SK-N-SH (cell line): ENCODE results near the gene TCF15. TPM values are rescaled to one million over a fixed set of nuclear protein-coding genes. Genes with fewer than 3 reads are reported as not detected.
A peak's percentile ranks its signal among the peaks of the same experiment; 100 is the strongest.

Experiments
- CTCF ChIA-PET: fragments of 300-600, 350-600 bp; formaldehyde crosslinking; extraction: SDS; loops from one replicate; lab custom pipeline; 2021; lab: Yijun Ruan, JAX
- POLR2A ChIA-PET: fragments of 350-600 bp; sonication (Branson Sonifier 250); formaldehyde crosslinking; extraction: SDS; loops from one replicate; lab custom pipeline; 2020; ENCODE audit warnings: antibody characterized with exemption, inconsistent platforms; lab: Yijun Ruan, JAX
- DNase-seq: peaks from one replicate; pipeline ENCODE4 v3.0.0; 2012
- H2AFZ ChIP-seq: fragments of 200-600 bp; sonication (generic); 2 replicates; pipeline ENCODE4 v1.8.1; 2016; ENCODE audit warnings: antibody characterized with exemption, mild to moderate bottlenecking, low read depth
- H3F3A ChIP-seq: fragments of 200-600 bp; sonication (generic); replicated peaks from 2 replicates; pipeline ENCODE3; 2016; ENCODE audit warnings: antibody characterized with exemption, mild to moderate bottlenecking; ENCODE audit not compliant: insufficient read depth
- H3K27ac ChIP-seq, 2 experiments: fragments of 200-500 bp in 1 of 2; fragments of 200-600 bp in 1 of 2; sonication (Bioruptor generic) in 1 of 2; sonication (generic), shearing (Covaris generic) in 1 of 2; 2 replicates each; pipeline versions ENCODE4 v1.5.1 to v1.6.1; 2014 to 2016; ENCODE audit warnings: low read depth in 2 of 2, inconsistent platforms in 1 of 2, low read length in 1 of 2, mild to moderate bottlenecking in 1 of 2, mixed read lengths in 1 of 2
- H3K27me3 ChIP-seq: fragments of 200-600 bp; sonication (generic), shearing (Covaris generic); 2 replicates; pipeline ENCODE4 v1.6.1; 2016; ENCODE audit warnings: mixed run types; ENCODE audit not compliant: insufficient read depth
- H3K36me3 ChIP-seq, 2 experiments: fragments of 200-500 bp in 1 of 2; fragments of 200-600 bp in 1 of 2; sonication (Bioruptor generic) in 1 of 2; sonication (generic) in 1 of 2; replicated peaks in 1 of 2; 2 replicates each; pipeline versions ENCODE3 to v1.5.1; 2014 to 2016; ENCODE audit warnings: low read length in 1 of 2, mild to moderate bottlenecking in 1 of 2; ENCODE audit not compliant: insufficient read depth in 2 of 2, control insufficient read depth in 1 of 2
- H3K4me1 ChIP-seq, 2 experiments: fragments of 200-500 bp in 1 of 2; fragments of 200-600 bp in 1 of 2; sonication (Bioruptor generic) in 1 of 2; sonication (generic), shearing (Covaris generic) in 1 of 2; 2 replicates each; pipeline versions ENCODE4 v1.5.1 to v1.6.1; 2014 to 2016; ENCODE audit warnings: low read depth in 1 of 2, low read length in 1 of 2, mixed run types in 1 of 2; ENCODE audit not compliant: insufficient read depth in 2 of 2, control insufficient read depth in 1 of 2
- H3K4me2 ChIP-seq: fragments of 200-600 bp; sonication (generic), shearing (Covaris generic); 2 replicates; pipeline ENCODE4 v1.6.1; 2017; ENCODE audit warnings: mixed run types
- H3K4me3 ChIP-seq, 2 experiments: fragments of 200-500 bp in 1 of 2; fragments of 200-600 bp in 1 of 2; sonication (Bioruptor generic) in 1 of 2; sonication (generic), shearing (Covaris generic) in 1 of 2; 2 replicates each; pipeline versions ENCODE4 v1.5.1 to v1.8.1; 2014 to 2016; ENCODE audit warnings: low read depth in 2 of 2, inconsistent platforms in 1 of 2, low read length in 1 of 2, mild to moderate bottlenecking in 1 of 2, mixed read lengths in 1 of 2, moderate library complexity in 1 of 2
- H3K79me2 ChIP-seq: fragments of 200-600 bp; sonication (generic); 2 replicates; pipeline ENCODE4 v1.8.1; 2017; ENCODE audit warnings: mild to moderate bottlenecking; ENCODE audit not compliant: insufficient read depth
- H3K9ac ChIP-seq: fragments of 200-600 bp; sonication (generic); 2 replicates; pipeline ENCODE4 v1.6.1; 2017; ENCODE audit warnings: mixed run types
- H3K9me2 ChIP-seq: fragments of 200-600 bp; sonication (generic); 2 replicates; pipeline ENCODE4 v1.6.1; 2017; ENCODE audit warnings: mixed run types
- H3K9me3 ChIP-seq: fragments of 200-600 bp; sonication (generic); 2 replicates; pipeline ENCODE4 v1.6.1; 2017; ENCODE audit warnings: mixed run types, mild to moderate bottlenecking, moderate library complexity
- H4K20me1 ChIP-seq: fragments of 200-600 bp; sonication (generic); 2 replicates; pipeline ENCODE4 v1.6.1; 2017; ENCODE audit warnings: mild to moderate bottlenecking, mixed run types; ENCODE audit not compliant: insufficient read depth
- CTCF ChIP-seq: fragments of 200-600 bp; sonication (generic); IDR thresholded peaks from 2 replicates; pipeline ENCODE4 v1.6.1; 2017; ENCODE audit warnings: antibody characterized with exemption, mild to moderate bottlenecking, moderate library complexity
- ELF1 ChIP-seq: IDR thresholded peaks from 2 replicates; pipeline ENCODE4 v1.4.0; 2012
- EP300 ChIP-seq, 2 experiments: IDR thresholded peaks; 2 replicates each; pipeline versions ENCODE4 v1.4.0 to v1.6.1; 2012; ENCODE audit warnings: borderline replicate concordance in 1 of 2, low read depth in 1 of 2, low read length in 1 of 2
- EZH2phosphoT487 ChIP-seq: fragments of 200-600 bp; sonication (generic); IDR thresholded peaks from 2 replicates; pipeline ENCODE4 v1.6.1; 2017; ENCODE audit warnings: low read depth, mixed run types, mild to moderate bottlenecking, antibody characterized with exemption, moderate library complexity, borderline replicate concordance
- FOXJ3 ChIP-seq: sonication (generic); formaldehyde crosslinking; IDR thresholded peaks from 2 replicates; pipeline ENCODE4 v1.5.1; 2020; ENCODE audit warnings: mild to moderate bottlenecking, missing genetic modification reagents
- FOXM1 ChIP-seq: IDR thresholded peaks from 2 replicates; pipeline ENCODE4 v1.4.0; 2012; ENCODE audit warnings: low read depth, mild to moderate bottlenecking
- GATA2 ChIP-seq: sonication (generic); formaldehyde crosslinking; IDR thresholded peaks from 2 replicates; pipeline ENCODE4 v1.5.0; 2020; ENCODE audit warnings: mild to moderate bottlenecking, missing genetic modification reagents
- IRF3 ChIP-seq: fragments of 150-350 bp; IDR thresholded peaks from 2 replicates; pipeline ENCODE4 v1.6.1; 2016; ENCODE audit warnings: mild to moderate bottlenecking, low read depth, low read length
- JUND ChIP-seq: IDR thresholded peaks from 2 replicates; pipeline ENCODE4 v1.4.0; 2012
- MAX ChIP-seq: IDR thresholded peaks from 2 replicates; pipeline ENCODE4 v1.4.0; 2012; ENCODE audit warnings: low read depth
- MEF2A ChIP-seq: IDR thresholded peaks from 2 replicates; pipeline ENCODE4 v1.4.0; 2012; ENCODE audit warnings: low read depth, borderline replicate concordance
- NFIC ChIP-seq: IDR thresholded peaks from 2 replicates; pipeline ENCODE4 v1.4.0; 2012; ENCODE audit warnings: borderline replicate concordance
- PBX3 ChIP-seq: IDR thresholded peaks from 2 replicates; pipeline ENCODE4; 2012
- POLR2AphosphoS5 ChIP-seq: IDR thresholded peaks from 2 replicates; pipeline ENCODE4 v1.6.1; 2012; ENCODE audit warnings: low read depth, low read length
- REST ChIP-seq: IDR thresholded peaks from 2 replicates; pipeline ENCODE4 v1.6.1; 2012; ENCODE audit warnings: mild to moderate bottlenecking, low read depth, low read length, moderate library complexity
- RFX5 ChIP-seq: IDR thresholded peaks from 2 replicates; pipeline ENCODE4 v1.6.1; 2012; ENCODE audit warnings: mild to moderate bottlenecking, improper control_type of control experiment, low read length
- SMC3 ChIP-seq: IDR thresholded peaks from 2 replicates; pipeline ENCODE4 v1.6.1; 2012; ENCODE audit warnings: low read depth, low read length, improper control_type of control experiment
- TCF12 ChIP-seq: IDR thresholded peaks from 2 replicates; pipeline ENCODE4 v1.4.0; 2012
- WGBS: methylation state at CpG from one replicate; pipeline ENCODE4 v1.1.6; 2017; ENCODE audit warnings: low lambda C conversion rate; 5-methylcytosine and 5-hydroxymethylcytosine counted together
- polyA plus RNA-seq, 3 experiments: library from polyadenylated mRNA; depleted of rRNA; stranded (reverse); fragments of >200 nt; gene quantifications; 2 replicates each; pipeline ENCODE4 v1.2.3, GENCODE V29; 2012

The TCF15 gene
- polyA plus RNA-seq, 1 of the 3 experiments (the other 2 are of a cell fraction), result not detected

- no peak overlapping the region for H2AFZ ChIP-seq
- no peak overlapping the region for H3K9ac ChIP-seq
- no peaks in the 10 kb centered on the region for H4K20me1 ChIP-seq
- no peak overlapping the region for H3K4me3 ChIP-seq
- TF ChIP-seq JUND (no peak), ELF1 (no peak), RFX5 (no peak), POLR2AphosphoS5 (no peak), SMC3 (no peak), PBX3 (no peak), NFIC (no peak), EP300 (IDR thresholded peaks at IDR 0.05; ENCODE audit: borderline replicate concordance in 1 of 2, low read depth in 1 of 2, low read length in 1 of 2) (no peak), TCF12 (no peak), MAX (no peak), MEF2A (no peak), FOXJ3 (CRISPR knock-in tag) (no peak), REST (no peak), IRF3 (no peak), FOXM1 (no peak), CTCF (no peak), EZH2phosphoT487 (no peak), GATA2 (CRISPR knock-in tag) (no peak)
- H3K79me2 ChIP-seq, result no peaks in the 10 kb centered on the region
- H3K9me3 ChIP-seq, result no peaks in the 10 kb centered on the region
- H3K36me3 ChIP-seq, result no peaks in the 10 kb centered on the region
- no peak overlapping the region for H3K27ac ChIP-seq
- H3F3A ChIP-seq, result no peaks in the 10 kb centered on the region
- peak; percentile 10 for DNase-seq
- no peak overlapping the region for H3K4me2 ChIP-seq
- no peaks in the 10 kb centered on the region for H3K9me2 ChIP-seq
- no peaks in the 10 kb centered on the region; the same call in 1 of the 2 replicates for H3K27me3 ChIP-seq
- ChIA-PET CTCF (interaction anchor here (1.5 to 1.6 kb wide), 4 partner anchors 9 to 81 kb away, joined by 5 to 9 read pairs (median 7); no protein-coding TSS in a partner anchor), POLR2A (no interaction called here)
- WGBS, result 48% methylated on average over 2 of the region's 2 CpGs
- peaks cover 0 to 5% of the 10 kb centered on the region in 2 experiments; a peak in 1 of 4 replicates for H3K4me1 ChIP-seq
Measured at GRCh38 chr20:658202-658601, 48.1 kb upstream of the TCF15 start.
